ENCODE results near the gene RGS3.
"Not testable (repeated sequence)": the region's sequence is repeated elsewhere in the genome, so short reads cannot be mapped to it uniquely, and the experiment has no call there.

Gene RGS3

GRCh38 chr9:113549892-113550291 lies 86.4 kb downstream of the RGS3 start:
- not testable (repeated sequence) for H3K36me3 ChIP-seq (ENCODE audit: control insufficient read depth, insufficient read depth, low read length); H3K9me3 ChIP-seq (ENCODE audit: control insufficient read depth, insufficient read depth, low read length); H3K27ac ChIP-seq (ENCODE audit: low read depth, low read length); H3K4me3 ChIP-seq (ENCODE audit: low read depth, low read length); H3K27me3 ChIP-seq (ENCODE audit: control insufficient read depth, insufficient read depth, low read length); H3K9ac ChIP-seq (ENCODE audit: low read depth, low read length); H3K4me1 ChIP-seq (ENCODE audit: control insufficient read depth, insufficient read depth, low read length)

- Histone ChIP-seq H3K9me3 (ENCODE audit: control insufficient read depth, insufficient read depth, low read length) (no peaks in the 10 kb centered on the region), H3K27me3 (ENCODE audit: control insufficient read depth, insufficient read depth, low read length) (no peaks in the 10 kb centered on the region), H3K36me3 (ENCODE audit: control insufficient read depth, insufficient read depth, low read length) (no peaks in the 10 kb centered on the region), H3K4me1 (ENCODE audit: control insufficient read depth, insufficient read depth, low read length) (no peaks in the 10 kb centered on the region), H3K27ac (ENCODE audit: low read depth, low read length) (no peak overlapping the region), H3K9ac (ENCODE audit: low read depth, low read length) (no peak overlapping the region), H3K4me3 (ENCODE audit: low read depth, low read length) (no peak overlapping the region)
These were observed 93.5 kb downstream of the RGS3 start for GRCh38 chr9:113556877-113557593.

- Histone ChIP-seq H3K27ac (ENCODE audit: low read depth, low read length) (no peak overlapping the region), H3K4me1 (ENCODE audit: control insufficient read depth, insufficient read depth, low read length) (no peaks in the 10 kb centered on the region), H3K27me3 (ENCODE audit: control insufficient read depth, insufficient read depth, low read length) (no peaks in the 10 kb centered on the region), H3K4me3 (ENCODE audit: low read depth, low read length) (no peak overlapping the region), H3K9me3 (ENCODE audit: control insufficient read depth, insufficient read depth, low read length) (no peaks in the 10 kb centered on the region), H3K36me3 (ENCODE audit: control insufficient read depth, insufficient read depth, low read length) (no peaks in the 10 kb centered on the region), H3K9ac (ENCODE audit: low read depth, low read length) (no peak overlapping the region)
These were observed 95.3 kb downstream of the RGS3 start for GRCh38 chr9:113558632-113559502.

GRCh38 chr9:113559834-113560800 lies 96.6 kb downstream of the RGS3 start:
- Histone ChIP-seq H3K9me3 (ENCODE audit: control insufficient read depth, insufficient read depth, low read length) (no peaks in the 10 kb centered on the region), H3K9ac (ENCODE audit: low read depth, low read length) (no peak overlapping the region), H3K27me3 (ENCODE audit: control insufficient read depth, insufficient read depth, low read length) (no peaks in the 10 kb centered on the region), H3K36me3 (ENCODE audit: control insufficient read depth, insufficient read depth, low read length) (no peaks in the 10 kb centered on the region), H3K4me1 (ENCODE audit: control insufficient read depth, insufficient read depth, low read length) (peaks cover 10% of the 10 kb centered on the region), H3K27ac (ENCODE audit: low read depth, low read length) (no peak overlapping the region), H3K4me3 (ENCODE audit: low read depth, low read length) (no peak overlapping the region)

- H3K9ac ChIP-seq (ENCODE audit: low read depth, low read length): no peak overlapping the region
- no peaks in the 10 kb centered on the region for H3K9me3 ChIP-seq (ENCODE audit: control insufficient read depth, insufficient read depth, low read length)
- H3K36me3 ChIP-seq (ENCODE audit: control insufficient read depth, insufficient read depth, low read length): no peaks in the 10 kb centered on the region
- H3K4me1 ChIP-seq (ENCODE audit: control insufficient read depth, insufficient read depth, low read length): peaks cover 22% of the 10 kb centered on the region
- H3K4me3 ChIP-seq (ENCODE audit: low read depth, low read length): no peak overlapping the region
- no peak overlapping the region for H3K27ac ChIP-seq (ENCODE audit: low read depth, low read length)
- H3K27me3 ChIP-seq (ENCODE audit: control insufficient read depth, insufficient read depth, low read length): no peaks in the 10 kb centered on the region
These were observed 99.3 kb downstream of the RGS3 start for GRCh38 chr9:113562653-113563381.

- no peaks in the 10 kb centered on the region for H3K27me3 ChIP-seq (ENCODE audit: control insufficient read depth, insufficient read depth, low read length)
- peaks cover 22% of the 10 kb centered on the region for H3K4me1 ChIP-seq (ENCODE audit: control insufficient read depth, insufficient read depth, low read length)
- no peaks in the 10 kb centered on the region for H3K9me3 ChIP-seq (ENCODE audit: control insufficient read depth, insufficient read depth, low read length)
- H3K27ac ChIP-seq (ENCODE audit: low read depth, low read length): no peak overlapping the region
- H3K9ac ChIP-seq (ENCODE audit: low read depth, low read length): no peak overlapping the region
- H3K4me3 ChIP-seq (ENCODE audit: low read depth, low read length): no peak overlapping the region
- H3K36me3 ChIP-seq (ENCODE audit: control insufficient read depth, insufficient read depth, low read length): no peaks in the 10 kb centered on the region
These were observed 100.4 kb downstream of the RGS3 start for GRCh38 chr9:113563826-113564497.

- Histone ChIP-seq H3K27ac (ENCODE audit: low read depth, low read length) (peak overlapping the region; percentile 26), H3K9ac (ENCODE audit: low read depth, low read length) (peak overlapping the region; percentile 31), H3K4me3 (ENCODE audit: low read depth, low read length) (peak overlapping the region; percentile 62), H3K27me3 (ENCODE audit: control insufficient read depth, insufficient read depth, low read length) (no peaks in the 10 kb centered on the region), H3K4me1 (ENCODE audit: control insufficient read depth, insufficient read depth, low read length) (peaks cover 22% of the 10 kb centered on the region), H3K36me3 (ENCODE audit: control insufficient read depth, insufficient read depth, low read length) (no peaks in the 10 kb centered on the region), H3K9me3 (ENCODE audit: control insufficient read depth, insufficient read depth, low read length) (no peaks in the 10 kb centered on the region)
These were observed 101.1 kb downstream of the RGS3 start for GRCh38 chr9:113564498-113565237.

- H3K4me3 ChIP-seq (ENCODE audit: low read depth, low read length): peak overlapping the region; percentile 62
- no peaks in the 10 kb centered on the region for H3K36me3 ChIP-seq (ENCODE audit: control insufficient read depth, insufficient read depth, low read length)
- H3K9me3 ChIP-seq (ENCODE audit: control insufficient read depth, insufficient read depth, low read length): no peaks in the 10 kb centered on the region
- no peaks in the 10 kb centered on the region for H3K27me3 ChIP-seq (ENCODE audit: control insufficient read depth, insufficient read depth, low read length)
- no peak overlapping the region for H3K9ac ChIP-seq (ENCODE audit: low read depth, low read length)
- H3K27ac ChIP-seq (ENCODE audit: low read depth, low read length): no peak overlapping the region
- peaks cover 22% of the 10 kb centered on the region for H3K4me1 ChIP-seq (ENCODE audit: control insufficient read depth, insufficient read depth, low read length)
These were observed 102.6 kb downstream of the RGS3 start for GRCh38 chr9:113566016-113566711.

- H3K27ac ChIP-seq (ENCODE audit: low read depth, low read length): no peak overlapping the region
- no peaks in the 10 kb centered on the region for H3K27me3 ChIP-seq (ENCODE audit: control insufficient read depth, insufficient read depth, low read length)
- H3K9me3 ChIP-seq (ENCODE audit: control insufficient read depth, insufficient read depth, low read length): no peaks in the 10 kb centered on the region
- no peak overlapping the region for H3K4me3 ChIP-seq (ENCODE audit: low read depth, low read length)
- H3K4me1 ChIP-seq (ENCODE audit: control insufficient read depth, insufficient read depth, low read length): peaks cover 22% of the 10 kb centered on the region
- no peaks in the 10 kb centered on the region for H3K36me3 ChIP-seq (ENCODE audit: control insufficient read depth, insufficient read depth, low read length)
- H3K9ac ChIP-seq (ENCODE audit: low read depth, low read length): no peak overlapping the region
These were observed 103.2 kb downstream of the RGS3 start for GRCh38 chr9:113566712-113567071.
